H1 (cell line): Measurements from ENCODE around the gene SCUBE2. TPM values are rescaled to one million over a fixed set of nuclear protein-coding genes. Genes with fewer than 3 reads are reported as not detected.

ENCODE experiments used
- CTCF ChIA-PET: fragments of 300-600 bp; sonication (Branson Sonifier 250); formaldehyde crosslinking; loops from one replicate; lab custom pipeline; 2021; ENCODE audit not compliant: partially characterized antibody; lab: Charles Lee
- POLR2A ChIA-PET: fragments of 300-600 bp; sonication (Branson Sonifier 250); formaldehyde crosslinking; loops from one replicate; lab custom pipeline; 2021; ENCODE audit warnings: inconsistent platforms; ENCODE audit not compliant: partially characterized antibody; lab: Charles Lee
- DNase-seq, 2 experiments: peaks; one replicate each; pipeline versions ENCODE4 v3.0.0 to v3.0.0-alpha.2; 2010 to 2022; ENCODE audit warnings: low spot score in 2 of 2, low read depth in 1 of 2, mixed read lengths in 1 of 2
- FAIRE-seq: peaks from 2 replicates; lab custom pipeline; 2011; peaks lifted over from hg19 to GRCh38; lab: Jason Lieb, UNC
- H2AFZ ChIP-seq: 2 replicates; pipeline ENCODE4 v1.8.1; 2012; ENCODE audit warnings: low read length, inconsistent platforms
- H2AK5ac ChIP-seq: 2 replicates; pipeline ENCODE4 v1.6.1; 2013; ENCODE audit warnings: low read depth, low read length
- H2BK120ac ChIP-seq: replicated peaks from 2 replicates; pipeline ENCODE3; 2013; ENCODE audit warnings: low read depth, low read length, inconsistent platforms
- H2BK12ac ChIP-seq: 2 replicates; pipeline ENCODE4 v1.6.1; 2013; ENCODE audit warnings: low read depth, low read length
- H2BK15ac ChIP-seq: 2 replicates; pipeline ENCODE4 v1.6.1; 2013; ENCODE audit warnings: low read length
- H2BK20ac ChIP-seq: 2 replicates; pipeline ENCODE4 v1.6.1; 2013; ENCODE audit warnings: low read length
- H2BK5ac ChIP-seq: 2 replicates; pipeline ENCODE4 v1.6.1; 2013; ENCODE audit warnings: low read depth, low read length
- H3K14ac ChIP-seq: 2 replicates; pipeline ENCODE4 v1.6.1; 2013; ENCODE audit warnings: inconsistent platforms; ENCODE audit not compliant: insufficient read length
- H3K18ac ChIP-seq: 2 replicates; pipeline ENCODE4 v1.6.1; 2013; ENCODE audit warnings: low read length; ENCODE audit errors: extremely low read depth
- H3K23ac ChIP-seq: 2 replicates; pipeline ENCODE4 v1.6.1; 2013; ENCODE audit warnings: inconsistent platforms; ENCODE audit not compliant: insufficient read length
- H3K23me2 ChIP-seq: 2 replicates; pipeline ENCODE4 v1.6.1; 2013; ENCODE audit warnings: low read depth, low read length
- H3K27ac ChIP-seq: 2 replicates; pipeline ENCODE4 v1.6.1; 2011; ENCODE audit warnings: low read depth, low read length, inconsistent platforms
- H3K27me3 ChIP-seq, 4 experiments: replicated peaks in 1 of 4; 1 replicate in 1 of 4; 2 replicates in 3 of 4; pipeline versions ENCODE4 v1.6.1 to v1.8.1; 2011 to 2013; ENCODE audit warnings: low read length in 3 of 4, mild to moderate bottlenecking in 3 of 4, inconsistent platforms in 2 of 4, mixed read lengths in 2 of 4, moderate library complexity in 1 of 4; ENCODE audit not compliant: control insufficient read depth in 3 of 4, insufficient read depth in 3 of 4; ENCODE audit errors: extremely low read depth in 1 of 4
- H3K36me3 ChIP-seq, 4 experiments: 2 replicates each; pipeline versions ENCODE4 v1.6.1 to v1.8.1; 2011 to 2013; ENCODE audit warnings: mild to moderate bottlenecking in 4 of 4, low read length in 3 of 4, moderate library complexity in 2 of 4, control low read depth in 1 of 4, inconsistent platforms in 1 of 4; ENCODE audit not compliant: insufficient read depth in 4 of 4, control insufficient read depth in 2 of 4
- H3K4ac ChIP-seq: replicated peaks from 2 replicates; pipeline ENCODE3; 2013; ENCODE audit warnings: low read length, low read depth, mixed read lengths, inconsistent platforms; ENCODE audit not compliant: insufficient read length
- H3K4me1 ChIP-seq, 4 experiments: replicated peaks in 1 of 4; 1 replicate in 1 of 4; 2 replicates in 3 of 4; pipeline versions ENCODE4 v1.6.1 to v1.8.1; 2011 to 2013; ENCODE audit warnings: low read length in 3 of 4, inconsistent platforms in 2 of 4, mixed read lengths in 1 of 4; ENCODE audit not compliant: insufficient read depth in 4 of 4, control insufficient read depth in 3 of 4
- H3K4me2 ChIP-seq, 2 experiments: 2 replicates each; pipeline versions ENCODE4 v1.6.1 to v1.8.1; 2011 to 2013; ENCODE audit warnings: low read depth in 2 of 2, low read length in 2 of 2, control low read depth in 1 of 2, inconsistent platforms in 1 of 2, mild to moderate bottlenecking in 1 of 2; ENCODE audit not compliant: insufficient read depth in 1 of 2
- H3K4me3 ChIP-seq, 4 experiments: fragments of 200-600, 300-600 bp in 1 of 4; sonication (generic), shearing (Covaris generic), sonication (Bioruptor Twin) in 1 of 4; 2 replicates each; pipeline versions ENCODE4 v1.5.1 to v1.8.1; 2011 to 2016; ENCODE audit warnings: low read length in 4 of 4, low read depth in 3 of 4, control low read depth in 2 of 4, inconsistent platforms in 2 of 4, mild to moderate bottlenecking in 2 of 4, mixed read lengths in 1 of 4, moderate library complexity in 1 of 4; ENCODE audit not compliant: insufficient read depth in 2 of 4; ENCODE audit errors: extremely low read depth in 1 of 4
- H3K56ac ChIP-seq: replicated peaks from 2 replicates; pipeline ENCODE3; 2013; ENCODE audit warnings: low read depth, mild to moderate bottlenecking, mixed read lengths, low read length, inconsistent platforms; ENCODE audit not compliant: insufficient read length
- H3K79me1 ChIP-seq: 2 replicates; pipeline ENCODE4 v1.6.1; 2013; ENCODE audit warnings: low read depth, low read length, control low read depth
- H3K79me2 ChIP-seq, 2 experiments: 2 replicates each; pipeline versions ENCODE4 v1.6.1 to v1.8.1; 2012 to 2013; ENCODE audit warnings: low read length in 2 of 2, mild to moderate bottlenecking in 2 of 2, inconsistent platforms in 1 of 2; ENCODE audit not compliant: insufficient read depth in 2 of 2, control insufficient read depth in 1 of 2
- H3K9ac ChIP-seq, 4 experiments: replicated peaks in 1 of 4; 1 replicate in 1 of 4; 2 replicates in 3 of 4; pipeline versions ENCODE4 v1.6.1 to v1.8.1; 2011 to 2013; ENCODE audit warnings: low read depth in 3 of 4, low read length in 3 of 4, control low read depth in 2 of 4, mild to moderate bottlenecking in 2 of 4, moderate library complexity in 2 of 4, inconsistent platforms in 1 of 4; ENCODE audit errors: extremely low read depth in 1 of 4
- H3K9me3 ChIP-seq, 2 experiments: 2 replicates each; pipeline versions ENCODE4 v1.6.1 to v1.8.1; 2012 to 2013; ENCODE audit warnings: mild to moderate bottlenecking in 2 of 2, moderate library complexity in 2 of 2, control low read depth in 1 of 2, inconsistent platforms in 1 of 2, low read depth in 1 of 2, low read length in 1 of 2, mixed read lengths in 1 of 2; ENCODE audit not compliant: insufficient read depth in 2 of 2
- H4K20me1 ChIP-seq, 2 experiments: replicated peaks in 1 of 2; 2 replicates each; pipeline versions ENCODE3 to v1.8.1; 2011 to 2013; ENCODE audit warnings: inconsistent platforms in 2 of 2, low read length in 2 of 2, mild to moderate bottlenecking in 1 of 2; ENCODE audit not compliant: insufficient read depth in 2 of 2, control insufficient read depth in 1 of 2
- H4K5ac ChIP-seq: 2 replicates; pipeline ENCODE4 v1.6.1; 2013; ENCODE audit warnings: low read length, low read depth, mixed read lengths, inconsistent platforms; ENCODE audit not compliant: insufficient read length
- H4K8ac ChIP-seq: 2 replicates; pipeline ENCODE4 v1.8.0; 2013; ENCODE audit warnings: mild to moderate bottlenecking, moderate library complexity, low read length, inconsistent platforms; ENCODE audit not compliant: insufficient read depth; ENCODE audit errors: extremely low read depth
- H4K91ac ChIP-seq: replicated peaks from 2 replicates; pipeline ENCODE3; 2013; ENCODE audit warnings: low read length, mixed read lengths, inconsistent platforms; ENCODE audit not compliant: insufficient read length
- BACH1 ChIP-seq: IDR thresholded peaks from 2 replicates; pipeline ENCODE4 v1.6.1; 2012; ENCODE audit warnings: low read length, improper control_type of control experiment
- CBX8 ChIP-seq: fragments of 300-800, 300-1000 bp; sonication (generic); IDR thresholded peaks from 2 replicates; pipeline ENCODE4 v1.7.1; 2016; ENCODE audit warnings: low read depth, low read length, borderline replicate concordance
- GTF2F1 ChIP-seq: IDR thresholded peaks from 2 replicates; pipeline ENCODE4 v1.6.1; 2012; ENCODE audit warnings: low read depth, low read length, improper control_type of control experiment, borderline replicate concordance
- HDAC6 ChIP-seq: IDR thresholded peaks from one replicate; pipeline ENCODE4 v1.7.1; 2012; ENCODE audit warnings: low read depth, mild to moderate bottlenecking, inconsistent platforms, low read length, moderate library complexity
- KDM1A ChIP-seq: fragments of 200-600, 300-600 bp; sonication (generic); IDR thresholded peaks from 2 replicates; pipeline ENCODE4 v1.7.1; 2016; ENCODE audit warnings: mild to moderate bottlenecking, low read length, borderline replicate concordance
- POLR2A ChIP-seq, 2 experiments: IDR thresholded peaks; 1 replicate in 1 of 2; 2 replicates in 1 of 2; pipeline ENCODE4 v1.6.1; 2011; ENCODE audit warnings: low read depth in 2 of 2, low read length in 2 of 2, mild to moderate bottlenecking in 2 of 2; ENCODE audit errors: control extremely low read depth in 1 of 2
- RFX5 ChIP-seq: IDR thresholded peaks from 2 replicates; pipeline ENCODE4 v1.6.1; 2011; ENCODE audit warnings: low read depth, low read length, improper control_type of control experiment, borderline replicate concordance
- RNF2 ChIP-seq: fragments of 200-900, 300-1000 bp; sonication (generic); IDR thresholded peaks from 2 replicates; pipeline ENCODE4 v1.7.1; 2016; ENCODE audit warnings: borderline replicate concordance, low read depth, mild to moderate bottlenecking, antibody characterized with exemption, low read length; ENCODE audit not compliant: poor library complexity, severe bottlenecking; ENCODE audit errors: missing control alignments
- TCF12 ChIP-seq: IDR thresholded peaks from 2 replicates; pipeline ENCODE4 v1.6.1; 2011; ENCODE audit warnings: low read depth, mild to moderate bottlenecking, low read length
- WGBS, 2 experiments: shearing (Covaris generic) in 1 of 2; methylation state at CpG; one replicate each; pipeline versions ENCODE4 v1.1.6 to v1.1.7; 2013 to 2015; ENCODE audit warnings: low lambda C conversion rate in 2 of 2, mixed read lengths in 2 of 2, inconsistent platforms in 1 of 2, low coverage in 1 of 2, missing lambda C conversion rate in 1 of 2; ENCODE audit not compliant: insufficient replicate concordance in 2 of 2, insufficient coverage in 1 of 2, insufficient read length in 1 of 2; ENCODE audit errors: extremely low coverage in 1 of 2, missing lambda C conversion rate in 1 of 2; 5-methylcytosine and 5-hydroxymethylcytosine counted together
- polyA plus RNA-seq, 7 experiments: library from polyadenylated mRNA; depleted of rRNA in 3 of 7; stranded (reverse) in 5 of 7; unstranded in 2 of 7; fragments of >200 nt in 5 of 7; fragments of 200-250 nt in 2 of 7; gene quantifications; 1 replicate in 5 of 7; 2 replicates in 1 of 7; 4 replicates in 1 of 7; pipeline versions ENCODE4 v1.2.1 to v1.2.3, GENCODE V29; 2011 to 2013; ENCODE audit warnings: missing spikeins in 2 of 7, mixed read lengths in 2 of 7
- total RNA-seq: library from RNA; stranded (reverse); fragmentation: NEBNext Ultra II Directional; extraction: Animal tissue kit (Norgen Biotek cat#: 25700); gene quantifications from 2 replicates; pipeline ENCODE4 v1.2.1, GENCODE V29; 2021

SCUBE2 gene
- total and polyA plus RNA-seq, 2 of the 8 experiments (the other 6 are each of a cell fraction or from before 2014, with no cell fraction given) = 0.29 to 1.2 TPM

DNA sequence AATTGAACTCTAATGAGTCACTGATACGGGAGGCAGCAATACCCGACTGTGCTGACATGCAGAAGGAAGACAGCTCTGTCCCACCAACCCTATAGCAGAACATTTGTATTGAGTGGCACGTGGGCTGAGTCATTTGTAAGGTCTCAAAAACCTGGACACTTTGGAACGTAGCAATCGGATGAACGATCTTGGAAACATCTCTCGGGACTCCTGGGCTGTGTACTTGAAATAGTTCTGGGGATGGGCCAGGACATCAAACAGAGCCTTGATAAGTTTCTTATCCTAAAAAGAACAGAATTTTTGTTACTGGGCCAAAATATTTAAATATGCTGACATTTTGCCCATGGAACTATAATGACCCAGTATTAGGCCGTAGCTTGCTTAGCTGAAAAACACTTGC, 70.5 kb downstream of the SCUBE2 start:
- FAIRE-seq (no peak), DNase-seq (no peak)
- H3K4me1 ChIP-seq = no peaks in the 10 kb centered on the region
- H3K4me2 ChIP-seq = no peak overlapping the region
- no peak overlapping the region for H2AK5ac ChIP-seq
- no peaks in the 10 kb centered on the region for H3K79me1 ChIP-seq
- no peaks in the 10 kb centered on the region; a peak in 1 of 7 replicates for H3K27me3 ChIP-seq
- no peak for TF ChIP-seq HDAC6
- TF ChIP-seq BACH1 = no peak
- TF ChIP-seq RNF2 = no peak
- TF ChIP-seq RFX5 = no peak
- no peak for TF ChIP-seq TCF12
- no peak for TF ChIP-seq CBX8
- no peak for TF ChIP-seq GTF2F1
- TF ChIP-seq KDM1A = no peak
- TF ChIP-seq POLR2A (IDR thresholded peaks at IDR 0.05; ENCODE audit: control extremely low read depth in 1 of 2, low read depth in 2 of 2, low read length in 2 of 2) = no peak
- no peak overlapping the region for H3K4me3 ChIP-seq
- no peak overlapping the region for H3K4ac ChIP-seq
- H3K27ac ChIP-seq = no peak overlapping the region
- CTCF ChIA-PET = interaction anchor here (1.1 to 1.5 kb wide), 2 partner anchors 13 to 75 kb away, joined by 3 read pairs; no protein-coding TSS in a partner anchor
- H4K8ac ChIP-seq = no peak overlapping the region
- no peak overlapping the region for H4K5ac ChIP-seq
- no peaks in the 10 kb centered on the region for H3K36me3 ChIP-seq
- no peak overlapping the region for H4K91ac ChIP-seq
- H2BK120ac ChIP-seq = no peak overlapping the region
- H2BK5ac ChIP-seq = no peak overlapping the region
- H3K9me3 ChIP-seq = no peaks in the 10 kb centered on the region
- H3K23me2 ChIP-seq = no peaks in the 10 kb centered on the region
- no peak overlapping the region for H2AFZ ChIP-seq
- H3K23ac ChIP-seq = no peak overlapping the region
- no peak overlapping the region for H3K14ac ChIP-seq
- no peak overlapping the region for H2BK15ac ChIP-seq
- no peak overlapping the region for H3K18ac ChIP-seq
- peaks cover 0 to 4% of the 10 kb centered on the region in 2 experiments; a peak in 1 of 4 replicates for H3K79me2 ChIP-seq
- WGBS, 2 experiments = 87% methylated on average over 8 of the region's 8 CpGs; no CpG with 5 or more reads in 1 of the 2 experiments
- H2BK20ac ChIP-seq = no peak overlapping the region
- POLR2A ChIA-PET = no interaction called here
- no peak overlapping the region for H3K56ac ChIP-seq
- H2BK12ac ChIP-seq = no peak overlapping the region
- H3K9ac ChIP-seq = no peak overlapping the region
- no peaks in the 10 kb centered on the region for H4K20me1 ChIP-seq
